ENCODE results near the gene MBNL3.
"Not testable (repeated sequence)": the region's sequence is repeated elsewhere in the genome, so short reads cannot be mapped to it uniquely, and the experiment has no call there.

DNA sequence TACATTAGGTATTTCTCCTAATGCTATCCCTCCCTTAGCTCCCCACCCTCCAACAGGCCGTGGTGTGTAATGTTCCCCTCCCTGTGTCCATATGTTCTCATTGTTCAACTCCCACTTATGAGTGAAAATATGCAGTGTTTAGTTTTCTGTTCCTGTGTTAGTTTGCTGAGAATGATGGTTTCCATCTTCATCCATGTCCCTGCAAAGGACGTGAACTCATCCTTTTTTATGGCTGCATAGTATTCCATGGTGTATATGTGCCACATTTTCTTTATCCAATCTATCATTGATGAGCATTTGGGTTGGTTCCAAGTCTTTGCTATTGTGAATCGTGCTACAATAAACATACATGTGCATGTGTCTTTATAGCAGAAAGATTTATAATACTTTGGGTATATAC, 42.9 kb downstream of the MBNL3 start:
- TF ChIP-seq, protein P1, sequence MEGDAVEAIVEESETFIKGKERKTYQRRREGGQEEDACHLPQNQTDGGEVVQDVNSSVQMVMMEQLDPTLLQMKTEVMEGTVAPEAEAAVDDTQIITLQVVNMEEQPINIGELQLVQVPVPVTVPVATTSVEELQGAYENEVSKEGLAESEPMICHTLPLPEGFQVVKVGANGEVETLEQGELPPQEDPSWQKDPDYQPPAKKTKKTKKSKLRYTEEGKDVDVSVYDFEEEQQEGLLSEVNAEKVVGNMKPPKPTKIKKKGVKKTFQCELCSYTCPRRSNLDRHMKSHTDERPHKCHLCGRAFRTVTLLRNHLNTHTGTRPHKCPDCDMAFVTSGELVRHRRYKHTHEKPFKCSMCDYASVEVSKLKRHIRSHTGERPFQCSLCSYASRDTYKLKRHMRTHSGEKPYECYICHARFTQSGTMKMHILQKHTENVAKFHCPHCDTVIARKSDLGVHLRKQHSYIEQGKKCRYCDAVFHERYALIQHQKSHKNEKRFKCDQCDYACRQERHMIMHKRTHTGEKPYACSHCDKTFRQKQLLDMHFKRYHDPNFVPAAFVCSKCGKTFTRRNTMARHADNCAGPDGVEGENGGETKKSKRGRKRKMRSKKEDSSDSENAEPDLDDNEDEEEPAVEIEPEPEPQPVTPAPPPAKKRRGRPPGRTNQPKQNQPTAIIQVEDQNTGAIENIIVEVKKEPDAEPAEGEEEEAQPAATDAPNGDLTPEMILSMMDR (IDR thresholded peaks at IDR 0.05), result not testable (repeated sequence)
- TF ChIP-seq EZH2, EZH2phosphoT487 (IDR thresholded peaks at IDR 0.05): not testable (repeated sequence)
